ENCODE results near the gene ISM2.
"Not testable (repeated sequence)": the region's sequence is repeated elsewhere in the genome, so short reads cannot be mapped to it uniquely, and the experiment has no call there.

The ISM2 gene

DNA sequence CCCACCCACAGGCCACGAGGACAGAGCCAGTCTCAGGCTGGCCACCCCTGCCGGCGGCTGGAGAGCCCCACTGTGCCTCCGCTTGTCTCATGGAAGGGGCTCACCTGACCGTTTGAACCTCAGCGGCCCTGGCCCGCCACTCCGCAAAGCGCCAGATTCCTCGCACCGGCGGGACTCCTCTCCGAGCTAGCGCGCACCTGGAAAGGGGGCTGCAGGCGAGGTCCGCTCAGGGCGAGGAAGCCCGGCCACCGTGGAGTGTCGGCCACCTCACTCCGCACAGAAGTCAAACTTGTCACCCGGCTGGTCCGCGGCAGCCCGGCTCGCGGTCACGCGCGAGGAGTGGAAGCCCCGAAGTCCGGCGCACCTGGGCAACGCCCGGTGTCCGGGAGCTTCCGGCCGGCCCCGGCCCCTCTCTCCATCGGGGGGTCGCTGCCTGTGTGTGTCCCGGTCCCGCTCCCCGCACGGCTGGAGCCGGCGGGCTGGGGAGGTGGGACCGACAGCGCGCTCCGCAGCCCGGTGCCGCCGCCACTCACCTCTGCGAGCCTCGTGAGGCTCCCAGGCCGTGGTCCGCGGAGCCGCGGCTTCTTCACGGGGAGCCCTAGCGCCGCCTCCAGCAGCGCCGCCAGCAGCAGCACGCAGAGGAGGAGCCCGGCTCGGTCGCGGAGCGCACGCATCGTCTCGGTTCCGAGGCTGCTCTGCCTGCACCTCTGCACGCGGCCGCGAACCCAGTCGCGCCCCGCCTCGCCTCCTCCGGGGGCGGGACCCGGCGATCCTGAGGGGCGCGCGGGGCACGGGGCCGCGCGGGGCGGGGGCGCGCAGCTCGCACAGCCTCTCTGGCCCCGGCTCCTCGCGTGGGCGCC is at the start of gene ISM2:
Gene ISM2, minus strand, starts transcription at position 697 of the 860 bp plus-strand sequence. Its CDS starts 23 bp downstream, at position 674.
- peak in 1 of 2 donors; percentile 8 for DNase-seq (ENCODE audit: low read depth in 2 of 2)

DNA sequence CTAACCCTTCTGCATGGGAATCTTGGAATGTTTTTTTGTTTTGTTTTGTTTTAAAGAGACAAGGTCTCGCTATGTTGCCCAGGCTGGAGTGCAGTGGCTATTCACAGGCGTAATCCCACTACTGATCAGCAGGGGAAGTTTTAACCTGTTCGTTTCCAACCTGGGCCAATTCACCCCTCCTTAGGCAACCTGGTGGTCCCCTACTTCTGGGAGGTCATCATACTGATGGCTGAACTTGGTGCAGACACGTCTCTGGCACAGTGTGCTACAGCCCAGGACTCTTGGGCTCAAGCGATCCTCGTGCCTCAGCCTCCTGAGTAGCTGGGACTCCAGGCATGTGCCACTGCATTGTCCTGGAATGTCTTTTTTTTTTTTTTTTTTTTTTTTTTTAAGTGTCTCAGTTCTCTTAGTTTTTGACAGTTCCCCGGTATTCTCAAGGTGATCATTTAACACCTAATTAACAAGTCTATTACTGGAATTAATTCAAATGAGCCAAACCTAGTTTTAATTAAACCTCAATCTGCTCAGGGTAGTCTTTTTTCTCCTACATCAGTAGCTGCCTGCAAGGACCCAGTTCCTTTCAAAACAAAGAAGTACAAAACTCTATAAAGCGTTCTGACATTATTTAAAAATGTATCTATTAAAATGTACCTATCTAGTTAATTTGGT is 49.0 kb upstream of the ISM2 start:
- no peak for DNase-seq (ENCODE audit: low read depth in 2 of 2)

DNA sequence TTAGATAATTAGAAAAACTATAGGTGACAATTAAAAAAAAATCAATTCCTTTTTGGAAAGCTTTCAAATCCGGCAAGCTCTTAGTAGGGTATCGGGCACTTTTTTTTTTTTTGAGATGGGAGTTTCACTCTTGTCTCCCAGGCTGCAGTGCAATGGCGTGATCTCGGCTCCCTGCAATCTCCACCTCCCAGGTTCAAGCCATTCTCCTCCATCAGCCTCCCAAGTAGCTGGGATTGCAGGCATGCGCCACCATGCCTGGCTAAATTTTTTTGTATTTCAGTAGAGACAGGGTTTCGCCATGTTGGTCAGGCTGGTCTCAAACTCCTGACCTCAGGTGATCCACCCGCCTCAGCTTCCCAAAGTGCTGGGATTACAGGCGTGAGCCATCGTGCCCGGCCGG is 46.6 kb upstream of the ISM2 start:
- DNase-seq (ENCODE audit: low read depth in 2 of 2), result not testable (repeated sequence)

DNA sequence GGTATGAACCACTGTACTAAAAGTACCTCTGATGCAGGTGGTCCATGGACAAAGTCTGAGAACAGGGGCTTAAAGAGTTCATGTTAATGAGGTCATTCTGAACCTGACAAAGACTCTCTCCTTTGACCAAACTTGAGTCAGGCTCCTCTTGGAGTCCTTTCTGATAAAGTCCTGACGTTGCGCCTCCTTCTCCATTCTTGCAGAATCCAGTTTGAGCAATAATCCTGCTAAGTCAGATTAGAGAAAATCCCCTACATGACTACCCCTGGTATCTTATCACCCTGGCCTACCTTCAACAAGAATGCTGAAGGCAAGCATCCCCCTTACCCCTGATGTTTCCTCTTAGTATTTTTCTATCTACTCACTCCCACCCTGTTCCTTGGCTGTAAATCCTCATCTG is 46.0 kb upstream of the ISM2 start:
- no peak for DNase-seq (ENCODE audit: low read depth in 2 of 2)

DNA sequence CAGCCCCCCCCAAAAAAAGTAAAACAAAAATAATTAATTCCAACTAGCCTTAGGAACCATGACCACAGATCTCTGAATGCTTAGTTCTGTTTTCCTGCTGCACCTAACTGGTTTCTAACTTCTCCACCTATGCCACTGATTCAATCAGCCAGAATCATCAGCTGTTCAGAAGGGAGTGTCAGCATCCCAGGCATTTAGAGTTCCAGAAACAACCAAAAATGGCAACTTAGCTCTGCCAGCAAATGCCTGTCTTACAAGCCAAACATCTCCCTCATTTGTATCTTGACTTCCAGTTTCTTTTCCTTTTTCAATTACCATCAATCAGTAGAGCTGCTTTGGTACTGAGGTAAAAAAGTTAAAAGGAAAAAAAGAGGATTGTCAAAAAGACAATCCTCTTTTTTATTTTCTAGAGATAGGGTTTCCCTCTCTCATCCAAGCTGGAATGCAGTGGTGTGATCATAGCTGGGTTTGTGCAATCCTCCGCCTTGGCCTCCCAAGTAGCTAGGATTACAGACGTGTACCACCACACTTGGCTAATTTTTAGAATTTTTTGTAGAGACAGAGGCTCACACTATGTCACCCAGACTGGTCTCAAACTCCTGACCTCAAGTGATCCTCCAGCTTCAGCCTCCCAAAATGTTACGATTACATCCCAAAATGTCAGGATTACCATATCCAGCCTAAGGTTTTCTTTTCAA is 45.2 kb upstream of the ISM2 start:
- no peak for DNase-seq (ENCODE audit: low read depth in 2 of 2)

DNA sequence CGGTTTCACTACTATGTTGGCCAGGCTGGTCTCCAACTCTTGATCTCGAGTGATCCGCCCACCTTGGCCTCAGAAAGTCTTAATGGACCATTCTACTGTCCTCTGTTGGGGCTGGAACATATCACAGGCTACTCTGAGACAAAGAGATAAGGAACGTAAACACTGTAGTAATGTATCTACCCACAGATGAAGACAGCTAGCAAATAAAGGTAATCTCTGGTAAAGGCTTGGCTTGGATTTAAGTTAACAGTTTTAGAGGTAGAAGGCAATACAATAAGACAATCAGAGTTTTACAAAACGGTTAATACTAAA is 44.6 kb upstream of the ISM2 start:
- DNase-seq (ENCODE audit: low read depth in 2 of 2), result no peak

DNA sequence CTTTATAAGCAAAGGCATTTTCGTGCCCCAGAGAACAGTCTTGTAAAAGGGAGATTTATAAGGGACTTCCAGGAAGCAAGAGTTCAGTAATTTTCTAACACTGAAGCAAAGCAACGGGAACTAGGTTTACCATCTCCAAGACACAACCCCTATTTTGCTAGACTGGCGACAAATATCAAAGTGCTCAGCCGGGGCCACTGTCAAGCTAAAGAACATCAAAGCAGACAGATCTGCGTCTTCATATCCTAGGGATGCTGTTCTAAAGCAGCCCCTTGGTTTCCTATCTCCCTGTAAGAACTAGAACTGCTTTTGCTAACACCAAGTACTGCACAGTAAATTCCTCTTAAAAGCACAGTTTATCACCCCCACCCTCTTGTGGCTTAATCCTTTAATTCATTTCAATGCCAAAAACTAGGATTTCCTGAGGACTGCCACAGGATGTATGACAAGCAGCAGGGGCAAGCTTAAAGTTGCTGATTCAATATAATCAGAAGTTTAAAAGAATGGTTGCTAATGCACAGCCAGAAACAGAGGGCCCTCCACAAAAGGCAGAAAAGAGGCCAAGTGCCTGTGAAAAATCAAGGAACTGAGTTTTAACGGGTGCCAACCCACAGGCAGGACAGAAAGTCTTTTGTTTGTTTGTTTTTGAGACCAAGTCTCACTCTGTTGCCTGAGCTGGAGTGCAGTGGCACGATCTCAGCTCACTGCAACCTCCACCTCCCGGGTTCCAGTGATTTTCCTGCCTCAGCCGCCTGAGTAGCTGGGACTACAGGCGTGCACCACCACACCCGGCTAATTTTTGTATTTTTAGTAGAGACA is 44.0 kb upstream of the ISM2 start:
- DNase-seq (ENCODE audit: low read depth in 2 of 2), result no peak

DNA sequence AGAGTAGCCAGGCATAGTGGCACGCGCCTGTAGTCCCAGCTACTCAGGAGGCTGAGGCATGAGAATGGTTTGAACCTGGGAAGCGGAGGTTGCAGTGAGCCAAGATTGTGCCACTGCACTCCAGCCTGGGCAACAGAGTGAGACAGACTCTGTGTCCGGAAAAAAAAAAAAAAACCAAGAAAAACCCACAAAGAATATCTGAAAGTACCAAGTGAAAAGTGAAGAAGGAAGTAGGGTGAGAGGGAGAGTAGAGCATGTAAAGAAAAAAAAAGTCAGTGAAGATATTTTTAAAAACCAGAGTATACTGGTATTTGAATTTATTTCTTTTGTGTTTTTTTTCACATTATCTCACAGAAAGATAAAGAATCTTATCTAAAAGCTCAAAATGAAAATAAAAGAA is 43.3 kb upstream of the ISM2 start:
- DNase-seq (ENCODE audit: low read depth in 2 of 2), result no peak

DNA sequence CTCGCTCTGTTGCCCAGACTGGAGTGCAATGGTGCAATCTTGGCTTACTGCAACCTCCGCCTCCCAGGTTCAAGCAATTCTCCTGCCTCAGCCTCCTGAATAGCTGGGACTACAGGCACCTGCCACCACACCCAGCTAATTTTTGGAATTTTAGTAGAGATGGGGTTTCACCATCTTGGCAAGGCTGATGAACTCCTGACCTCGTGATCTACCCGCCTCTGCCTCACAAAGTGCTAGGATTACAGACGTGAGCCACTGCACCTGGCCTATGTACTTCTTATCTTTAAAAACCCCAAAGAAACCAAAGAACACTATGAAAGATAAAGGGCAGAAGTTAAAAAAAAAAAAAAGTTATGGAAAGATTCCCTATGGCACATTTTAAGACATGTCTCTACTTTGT is 38.3 kb upstream of the ISM2 start:
- not testable (repeated sequence) for DNase-seq (ENCODE audit: low read depth in 2 of 2)

DNA sequence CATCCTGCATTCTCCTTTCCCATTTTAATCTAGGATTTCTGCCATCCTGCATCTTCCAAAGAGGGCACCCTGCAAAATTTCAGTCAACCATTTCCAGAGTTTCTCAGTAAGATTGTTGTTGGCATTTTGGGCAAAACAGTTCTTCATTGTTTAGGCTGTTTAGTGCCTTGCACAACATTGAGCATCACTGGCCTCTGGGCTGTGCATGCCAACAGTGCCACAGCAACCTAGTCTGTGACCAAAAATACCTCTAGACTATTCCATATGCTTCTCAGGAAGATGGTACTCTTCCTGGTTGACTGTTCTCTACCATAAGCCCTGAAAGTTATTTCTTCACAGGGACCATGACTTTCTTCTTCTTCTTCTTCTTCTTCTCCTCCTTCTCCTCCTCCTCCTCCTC is 32.5 kb upstream of the ISM2 start:
- no peak for DNase-seq (ENCODE audit: low read depth in 2 of 2)

DNA sequence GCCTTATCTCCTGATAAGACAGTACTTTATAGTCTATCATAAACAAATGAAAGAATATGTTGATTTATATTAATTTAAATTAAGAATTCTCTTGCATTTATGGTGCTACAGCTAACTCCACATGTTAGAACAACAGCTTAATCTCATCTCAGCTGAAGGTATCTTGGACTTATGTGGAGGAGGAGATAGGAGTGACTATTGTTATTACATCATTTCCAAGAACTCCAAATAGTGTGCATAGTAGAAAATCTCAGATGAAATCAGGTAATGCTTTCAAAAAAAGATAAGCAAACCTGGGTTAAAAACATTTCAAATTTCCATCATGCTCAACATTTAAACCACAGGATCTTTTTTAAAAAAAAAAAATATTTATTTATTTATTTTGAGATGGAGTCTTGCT is 31.3 kb upstream of the ISM2 start:
- DNase-seq (ENCODE audit: low read depth in 2 of 2), result no peak

DNA sequence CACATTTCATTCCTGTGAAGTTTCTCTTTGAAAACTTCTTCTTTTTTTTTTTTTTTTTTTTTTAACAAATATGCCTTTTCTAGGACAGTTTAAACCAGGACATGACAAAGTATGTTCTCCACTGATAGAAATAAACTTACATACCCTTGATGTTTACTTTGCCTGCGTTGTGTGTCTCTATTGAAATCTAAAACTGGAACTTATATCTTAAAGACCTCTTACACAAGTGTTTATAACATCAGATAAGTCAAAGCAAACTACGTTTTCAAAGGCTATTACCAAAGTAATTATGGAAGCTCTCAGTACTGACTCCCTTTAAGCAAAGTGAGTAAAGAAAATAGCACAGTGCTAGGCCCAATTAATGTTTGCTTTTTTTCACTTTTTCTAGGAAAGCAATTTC is 30.6 kb upstream of the ISM2 start:
- DNase-seq (ENCODE audit: low read depth in 2 of 2), result no peak

DNA sequence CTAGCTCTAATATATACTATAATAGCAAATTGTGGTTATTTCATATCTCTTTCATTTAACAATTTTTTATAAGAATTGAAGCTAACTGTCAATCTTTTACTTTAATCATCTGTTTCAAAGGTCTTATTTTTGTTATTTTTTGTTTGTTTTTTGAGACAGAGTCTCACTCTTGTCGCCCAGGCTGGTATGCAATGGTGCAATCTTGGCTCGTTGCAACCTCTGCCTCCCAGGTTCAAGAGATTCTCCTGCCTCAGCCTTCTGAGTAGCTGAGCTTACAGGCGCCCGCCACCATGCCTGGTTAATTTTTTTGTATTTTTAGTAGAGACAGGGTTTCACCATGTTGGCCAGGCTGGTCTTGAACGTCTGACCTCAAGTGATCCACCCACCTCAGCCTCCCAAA is 30.1 kb upstream of the ISM2 start:
- not testable (repeated sequence) for DNase-seq (ENCODE audit: low read depth in 2 of 2)

DNA sequence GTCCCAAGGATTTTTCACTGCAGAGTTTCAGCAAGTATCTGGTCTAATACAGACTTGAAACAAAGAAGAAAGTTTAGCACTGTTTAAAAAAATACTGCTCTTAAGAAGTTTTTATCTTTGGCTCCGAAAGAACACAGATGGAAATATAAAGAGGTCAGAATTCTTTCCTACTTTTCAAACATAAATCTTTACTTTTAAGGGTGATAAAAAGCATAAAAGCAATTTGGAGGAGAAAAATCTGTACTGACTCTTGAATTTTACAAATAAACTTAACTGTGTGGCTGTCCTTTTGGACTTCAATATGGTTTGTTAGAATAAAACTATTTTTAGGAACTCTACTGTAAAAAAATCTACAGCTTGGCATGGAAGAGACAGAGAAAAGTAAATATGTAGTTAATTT is 27.6 kb upstream of the ISM2 start:
- no peak for DNase-seq (ENCODE audit: low read depth in 2 of 2)

DNA sequence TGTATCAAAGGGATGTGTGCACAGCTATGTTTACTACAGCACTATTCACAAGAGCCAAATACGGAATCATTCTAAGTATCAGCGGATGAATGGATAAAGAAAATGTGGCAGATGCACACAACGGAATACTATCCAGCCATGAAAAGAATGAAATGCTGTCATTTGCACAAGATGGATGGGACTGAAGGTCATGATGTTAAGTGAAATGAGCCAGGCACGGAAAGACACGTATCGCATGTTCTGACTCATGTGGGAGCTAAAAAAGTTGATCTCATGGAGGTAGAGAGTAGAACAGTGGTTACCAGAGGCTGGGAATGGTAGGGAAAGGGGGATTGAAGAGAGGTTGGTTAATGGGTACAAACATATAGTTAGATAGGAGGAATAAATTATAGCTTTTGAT is 25.9 kb upstream of the ISM2 start:
- DNase-seq (ENCODE audit: low read depth in 2 of 2), result no peak

DNA sequence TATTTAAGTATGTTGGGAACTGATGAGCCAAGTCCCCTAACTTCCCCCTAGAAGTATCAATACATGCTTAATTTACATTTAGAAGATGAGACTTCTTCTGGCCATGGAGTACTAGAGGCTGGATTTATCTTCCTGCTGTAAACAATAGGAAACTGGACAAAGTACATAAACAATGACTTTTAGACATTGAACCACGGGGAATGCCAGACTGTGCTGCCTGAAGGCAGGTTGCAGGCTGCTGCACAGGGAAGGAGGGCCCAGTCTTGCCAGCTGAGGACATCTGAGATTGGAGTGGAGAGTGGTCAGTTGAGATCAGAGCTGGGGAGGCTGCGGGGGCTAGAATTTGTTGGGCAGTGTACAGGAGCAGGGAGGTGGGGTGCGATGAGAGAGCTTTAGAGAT is 24.5 kb upstream of the ISM2 start:
- no peak for DNase-seq (ENCODE audit: low read depth in 2 of 2)

DNA sequence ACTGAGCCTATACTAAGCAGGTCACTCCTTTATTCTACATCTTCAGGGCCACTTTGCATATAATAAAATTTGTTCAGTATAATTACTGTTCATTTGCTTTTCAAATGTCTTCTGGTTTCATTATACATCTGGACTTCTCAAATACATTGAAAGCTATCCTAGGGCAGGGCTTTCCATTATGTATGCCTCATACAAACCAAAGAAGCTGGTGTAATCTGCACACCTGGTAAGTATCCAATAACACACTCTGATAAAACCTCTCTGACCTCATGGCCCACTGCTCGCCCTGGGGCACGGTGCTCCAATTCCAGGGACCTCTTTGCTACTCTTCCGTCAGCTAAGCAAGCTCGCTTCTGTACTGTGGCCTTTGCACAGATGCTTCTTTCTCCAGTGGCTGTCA is 21.9 kb upstream of the ISM2 start:
- no peak for DNase-seq (ENCODE audit: low read depth in 2 of 2)

DNA sequence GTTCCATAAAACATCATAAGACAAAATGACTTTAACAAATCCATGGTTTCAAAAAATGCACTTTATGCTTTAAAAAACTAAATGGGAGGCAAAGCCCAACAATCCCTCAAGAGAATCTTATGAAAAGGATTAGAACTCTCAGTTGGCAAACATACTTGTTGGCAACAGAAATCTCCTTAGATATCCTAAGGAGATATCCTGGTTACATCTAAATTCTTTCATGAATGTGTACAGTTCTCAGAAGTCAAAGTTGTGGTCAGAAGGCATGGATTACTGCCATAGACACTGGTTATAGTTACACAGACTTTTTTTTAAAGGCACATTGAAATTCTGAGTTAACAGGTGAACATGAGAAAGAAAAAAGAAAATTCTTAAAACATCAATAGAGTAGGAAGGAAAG is 17.5 kb upstream of the ISM2 start:
- DNase-seq (ENCODE audit: low read depth in 2 of 2), result no peak

DNA sequence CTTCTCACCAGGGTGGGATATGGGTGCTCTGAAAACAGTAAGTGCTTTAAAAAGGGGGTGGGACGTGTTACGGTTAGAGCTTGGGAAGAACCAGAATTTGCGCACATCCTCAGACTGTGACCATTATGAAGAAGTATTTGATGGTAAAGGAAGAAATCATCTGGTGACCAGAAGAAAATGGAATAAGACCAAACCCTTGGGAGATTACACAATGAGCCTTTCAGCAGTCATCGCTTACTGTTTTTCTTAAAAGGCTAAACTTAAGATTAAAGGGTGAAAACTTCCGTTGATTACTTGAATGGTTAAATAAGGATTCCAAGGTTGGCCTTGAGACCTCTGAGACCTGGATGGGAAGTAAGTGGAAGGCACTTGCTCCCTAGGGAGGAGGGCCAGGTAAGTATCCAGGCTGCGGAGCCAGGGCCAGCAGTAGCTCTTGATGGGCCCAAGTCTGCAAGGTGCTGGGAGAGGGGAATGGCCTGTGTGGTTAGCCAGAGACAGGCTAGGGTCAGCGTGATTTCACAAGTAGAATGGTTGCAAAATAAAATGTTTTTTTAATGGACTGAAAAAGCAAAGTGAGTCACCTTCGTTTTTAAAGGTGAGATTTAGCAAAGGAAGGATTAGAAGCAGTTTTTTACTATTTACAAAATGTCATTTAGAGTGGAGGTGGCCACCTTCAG is 13.0 kb upstream of the ISM2 start:
- no peak for DNase-seq (ENCODE audit: low read depth in 2 of 2)

DNA sequence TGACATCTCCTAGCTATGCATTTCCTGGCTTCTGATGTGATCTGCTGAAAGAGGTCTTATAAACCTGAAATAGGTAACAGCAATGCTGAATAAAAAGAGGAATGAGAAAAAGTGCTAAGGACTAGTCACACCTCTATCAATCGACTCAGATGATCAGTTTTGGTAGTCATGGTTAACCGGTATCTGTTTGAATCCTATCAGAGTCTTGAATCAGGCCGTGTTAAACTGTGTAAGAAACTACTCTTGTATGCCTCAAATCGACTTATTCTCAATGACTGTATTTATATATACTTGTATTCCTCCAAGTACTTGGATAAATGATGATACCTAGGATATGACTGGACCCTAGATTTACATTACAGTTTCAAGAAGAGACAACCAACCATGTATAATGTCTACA is 10.8 kb upstream of the ISM2 start:
- no peak for DNase-seq (ENCODE audit: low read depth in 2 of 2)

DNA sequence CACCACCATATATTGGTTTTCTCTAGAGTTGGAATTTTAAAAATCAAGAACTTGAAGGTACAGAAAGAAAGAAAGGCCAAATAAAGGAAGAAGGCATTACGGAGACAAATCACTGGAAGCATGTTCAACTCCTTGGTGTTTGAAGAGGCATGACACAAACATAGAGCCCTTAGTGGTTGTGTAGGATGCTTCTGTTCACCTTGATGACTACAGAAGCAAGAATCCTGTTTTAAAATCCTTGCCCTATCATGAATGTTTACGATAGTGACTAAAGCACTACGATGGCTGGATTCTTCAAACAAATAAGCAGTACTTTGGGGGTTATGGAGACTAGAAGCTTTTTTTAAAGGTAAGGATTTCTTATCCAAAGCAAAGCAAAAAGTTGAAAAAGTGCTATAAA is 10.3 kb upstream of the ISM2 start:
- no peak for DNase-seq (ENCODE audit: low read depth in 2 of 2)

DNA sequence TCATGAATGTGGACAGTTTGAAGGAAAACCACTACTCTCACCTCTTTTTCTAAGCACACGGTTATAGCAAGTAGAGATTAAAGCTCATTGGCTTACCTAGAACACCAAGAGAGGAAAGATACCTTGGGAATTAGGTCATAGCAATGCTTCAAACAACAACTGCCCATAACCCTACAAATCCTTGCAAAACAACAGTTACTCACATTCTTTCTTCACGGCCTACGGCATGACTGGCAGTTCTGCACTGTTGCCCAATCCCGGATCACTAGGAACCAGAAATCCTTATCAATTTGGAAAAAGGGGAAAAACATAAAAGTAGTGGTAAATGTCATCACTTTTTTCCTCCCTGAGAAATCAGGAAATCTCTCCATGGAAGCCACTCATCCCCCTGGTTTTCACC is 9.6 kb upstream of the ISM2 start:
- no peak for DNase-seq (ENCODE audit: low read depth in 2 of 2)

Data from activated CD8-positive, alpha-beta memory T cell treated with anti-CD3 and anti-CD28 coated beads for 4 hours (primary cell).